GM12878 (cell line): ENCODE data around the gene ZNF467.

Experiments
- CREB1 ChIP-seq: IDR thresholded peaks from 2 replicates; pipeline ENCODE4 v1.6.1; 2012; ENCODE audit warnings: low read depth, mild to moderate bottlenecking, inconsistent platforms
- EP300 ChIP-seq, 2 experiments: fragments of 150-350 bp in 1 of 2; IDR thresholded peaks; 2 replicates each; pipeline ENCODE4 v1.6.1; 2011 to 2012; ENCODE audit warnings: low read depth in 2 of 2, low read length in 2 of 2, borderline replicate concordance in 1 of 2, improper control_type of control experiment in 1 of 2, inconsistent platforms in 1 of 2; ENCODE audit not compliant: control insufficient read depth in 1 of 2
- MEF2A ChIP-seq: IDR thresholded peaks from 2 replicates; pipeline ENCODE4 v1.6.1; 2011; ENCODE audit warnings: low read depth, mild to moderate bottlenecking, low read length, moderate library complexity; ENCODE audit not compliant: insufficient read depth
- NFYB ChIP-seq: IDR thresholded peaks from 2 replicates; pipeline ENCODE4 v1.6.1; 2011; ENCODE audit warnings: low read depth, mild to moderate bottlenecking, low read length, improper control_type of control experiment, moderate library complexity; ENCODE audit not compliant: insufficient read depth
- POLR2A ChIP-seq: IDR thresholded peaks from 2 replicates; pipeline ENCODE4 v1.6.1; 2011; ENCODE audit warnings: low read depth, mild to moderate bottlenecking, low read length
- STAT3 ChIP-seq: IDR thresholded peaks from 2 replicates; pipeline ENCODE4 v1.6.1; 2011; ENCODE audit warnings: low read depth, low read length, improper control_type of control experiment
- TAF1 ChIP-seq: IDR thresholded peaks from 2 replicates; pipeline ENCODE4 v1.6.1; 2011; ENCODE audit warnings: mild to moderate bottlenecking, low read depth, low read length, borderline replicate concordance
- ZNF384 ChIP-seq: IDR thresholded peaks from 2 replicates; pipeline ENCODE4 v1.6.1; 2012; ENCODE audit warnings: low read depth, mild to moderate bottlenecking, low read length, improper control_type of control experiment, borderline replicate concordance
- TF ChIP-seq, protein P1 (sequence below), 3 experiments: IDR thresholded peaks in 2 of 3; conservative IDR thresholded peaks in 1 of 3; 2 replicates each; pipeline ENCODE4 v1.5.1; 2011; ENCODE audit warnings: low read depth in 3 of 3, low read length in 3 of 3, mild to moderate bottlenecking in 3 of 3, control low read depth in 2 of 3, moderate library complexity in 2 of 3, inconsistent platforms in 1 of 3, mixed read lengths in 1 of 3; ENCODE audit not compliant: control insufficient read depth in 2 of 3, insufficient read depth in 1 of 3; ENCODE audit errors: extremely low read depth in 1 of 3
- TF ChIP-seq, protein P2 (sequence below): fragments of 450-650 bp; IDR thresholded peaks from 2 replicates; pipeline ENCODE4 v1.6.1; 2016; ENCODE audit warnings: mild to moderate bottlenecking

DNA sequence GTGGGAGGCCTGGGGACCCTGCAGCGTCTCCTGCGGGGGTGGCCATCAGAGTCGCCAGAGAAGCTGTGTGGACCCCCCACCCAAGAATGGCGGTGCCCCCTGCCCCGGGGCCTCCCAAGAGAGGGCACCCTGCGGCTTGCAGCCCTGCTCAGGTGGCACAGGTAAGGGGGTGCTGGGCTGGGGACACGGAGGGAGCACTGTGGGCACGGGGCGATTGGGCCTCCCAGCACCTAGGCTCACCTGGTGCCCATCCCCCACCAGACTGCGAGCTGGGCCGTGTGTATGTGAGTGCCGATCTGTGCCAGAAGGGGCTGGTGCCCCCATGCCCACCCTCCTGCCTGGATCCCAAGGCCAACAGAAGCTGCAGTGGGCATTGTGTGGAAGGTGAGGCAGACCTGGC is 29.6 kb upstream of the ZNF467 start:
- TF ChIP-seq ZNF384 (no peak), TAF1 (no peak), STAT3 (no peak), NFYB (no peak), POLR2A (no peak), EP300 (IDR thresholded peaks at IDR 0.05; ENCODE audit: borderline replicate concordance in 1 of 2, control insufficient read depth in 1 of 2, low read depth in 2 of 2, low read length in 2 of 2) (no peak), CREB1 (no peak), MEF2A (no peak)
- TF ChIP-seq, protein P1, sequence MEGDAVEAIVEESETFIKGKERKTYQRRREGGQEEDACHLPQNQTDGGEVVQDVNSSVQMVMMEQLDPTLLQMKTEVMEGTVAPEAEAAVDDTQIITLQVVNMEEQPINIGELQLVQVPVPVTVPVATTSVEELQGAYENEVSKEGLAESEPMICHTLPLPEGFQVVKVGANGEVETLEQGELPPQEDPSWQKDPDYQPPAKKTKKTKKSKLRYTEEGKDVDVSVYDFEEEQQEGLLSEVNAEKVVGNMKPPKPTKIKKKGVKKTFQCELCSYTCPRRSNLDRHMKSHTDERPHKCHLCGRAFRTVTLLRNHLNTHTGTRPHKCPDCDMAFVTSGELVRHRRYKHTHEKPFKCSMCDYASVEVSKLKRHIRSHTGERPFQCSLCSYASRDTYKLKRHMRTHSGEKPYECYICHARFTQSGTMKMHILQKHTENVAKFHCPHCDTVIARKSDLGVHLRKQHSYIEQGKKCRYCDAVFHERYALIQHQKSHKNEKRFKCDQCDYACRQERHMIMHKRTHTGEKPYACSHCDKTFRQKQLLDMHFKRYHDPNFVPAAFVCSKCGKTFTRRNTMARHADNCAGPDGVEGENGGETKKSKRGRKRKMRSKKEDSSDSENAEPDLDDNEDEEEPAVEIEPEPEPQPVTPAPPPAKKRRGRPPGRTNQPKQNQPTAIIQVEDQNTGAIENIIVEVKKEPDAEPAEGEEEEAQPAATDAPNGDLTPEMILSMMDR (IDR thresholded peaks at IDR 0.05 in 2 of 3, conservative IDR thresholded peaks at IDR 0.05 in 1 of 3; ENCODE audit: control insufficient read depth in 2 of 3, extremely low read depth in 1 of 3, insufficient read depth in 1 of 3, low read depth in 3 of 3, low read length in 3 of 3) = no peak
- TF ChIP-seq, protein P2, sequence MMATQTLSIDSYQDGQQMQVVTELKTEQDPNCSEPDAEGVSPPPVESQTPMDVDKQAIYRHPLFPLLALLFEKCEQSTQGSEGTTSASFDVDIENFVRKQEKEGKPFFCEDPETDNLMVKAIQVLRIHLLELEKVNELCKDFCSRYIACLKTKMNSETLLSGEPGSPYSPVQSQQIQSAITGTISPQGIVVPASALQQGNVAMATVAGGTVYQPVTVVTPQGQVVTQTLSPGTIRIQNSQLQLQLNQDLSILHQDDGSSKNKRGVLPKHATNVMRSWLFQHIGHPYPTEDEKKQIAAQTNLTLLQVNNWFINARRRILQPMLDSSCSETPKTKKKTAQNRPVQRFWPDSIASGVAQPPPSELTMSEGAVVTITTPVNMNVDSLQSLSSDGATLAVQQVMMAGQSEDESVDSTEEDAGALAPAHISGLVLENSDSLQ = no peak
